GM12878 (cell line): Measurements from ENCODE around the gene RPL37. TPM values are rescaled to one million over a fixed set of nuclear protein-coding genes. Genes with fewer than 3 reads are reported as not detected.

Source experiments
- CEBPZ ChIP-seq: fragments of 150-350 bp; IDR thresholded peaks from 2 replicates; pipeline ENCODE4 v1.6.1; 2016; ENCODE audit warnings: low read depth, low read length
- CHD1 ChIP-seq: IDR thresholded peaks from 2 replicates; pipeline ENCODE4 v1.6.1; 2012; ENCODE audit warnings: low read depth, low read length, improper control_type of control experiment
- EP300 ChIP-seq, 2 experiments: fragments of 150-350 bp in 1 of 2; IDR thresholded peaks; 2 replicates each; pipeline ENCODE4 v1.6.1; 2011 to 2012; ENCODE audit warnings: low read depth in 2 of 2, low read length in 2 of 2, borderline replicate concordance in 1 of 2, improper control_type of control experiment in 1 of 2, inconsistent platforms in 1 of 2; ENCODE audit not compliant: control insufficient read depth in 1 of 2
- MEF2B ChIP-seq: fragments of 450-650 bp; IDR thresholded peaks from 2 replicates; pipeline ENCODE4 v1.6.1; 2018; ENCODE audit warnings: mild to moderate bottlenecking, moderate library complexity; ENCODE audit not compliant: partially characterized antibody, poor library complexity, severe bottlenecking
- PBX3 ChIP-seq: IDR thresholded peaks from 2 replicates; pipeline ENCODE4 v1.6.1; 2011; ENCODE audit warnings: mild to moderate bottlenecking, low read depth, low read length, moderate library complexity; ENCODE audit not compliant: insufficient replicate concordance
- REST ChIP-seq: IDR thresholded peaks from 2 replicates; pipeline ENCODE4 v1.6.1; 2012; ENCODE audit warnings: mild to moderate bottlenecking, low read depth, low read length
- SIN3A ChIP-seq: IDR thresholded peaks from 2 replicates; pipeline ENCODE4 v1.6.1; 2012; ENCODE audit warnings: low read depth, low read length, improper control_type of control experiment
- polyA plus RNA-seq, 11 experiments: library from polyadenylated mRNA; depleted of rRNA in 4 of 11; unstranded in 6 of 11; stranded (reverse) in 5 of 11; fragments of >200 nt; fragmentation: Nextera tagmentation in 4 of 11; fragmentation: Illumina TruSeq in 1 of 11; extraction: Ambion mirVana in 4 of 11; extraction: Trizol in 1 of 11; gene quantifications; 1 replicate in 1 of 11; 2 replicates in 10 of 11; pipeline versions ENCODE4 v1.2.1 to v1.2.3, GENCODE V29; 2011 to 2016; ENCODE audit warnings: inconsistent platforms in 2 of 11, missing spikeins in 2 of 11, low read depth in 1 of 11
- total RNA-seq, 4 experiments: library from RNA; depleted of rRNA in 3 of 4; stranded (reverse); fragments of >200 nt in 3 of 4; fragmentation: Illumina TruSeq in 1 of 4; extraction: Trizol in 1 of 4; gene quantifications; 2 replicates each; pipeline versions ENCODE4 v1.2.1 to v1.2.3, GENCODE V29; 2013 to 2021

The RPL37 gene
- total and polyA plus RNA-seq, 10 of the 15 experiments (the other 5 are each of a cell fraction or from before 2014, with no cell fraction given), result 1,697 to 6,216 (median 3,013) TPM

GRCh38 chr5:40798012-40798800 is 36.8 kb downstream of the RPL37 start, which contains the start of gene PRKAA1 (continued):
- TF ChIP-seq REST (no peak), MEF2B (no peak), CHD1 (no peak), PBX3 (no peak), CEBPZ (no peak), SIN3A (no peak), EP300 (IDR thresholded peaks at IDR 0.05; ENCODE audit: borderline replicate concordance in 1 of 2, control insufficient read depth in 1 of 2, low read depth in 2 of 2, low read length in 2 of 2) (no peak)
